Measurements from ENCODE around the gene BTN3A1. TPM values are rescaled to one million over a fixed set of nuclear protein-coding genes. Genes with fewer than 3 reads are reported as not detected.
"Not testable (repeated sequence)": the region's sequence is repeated elsewhere in the genome, so short reads cannot be mapped to it uniquely, and the experiment has no call there.

BTN3A1 gene
- total RNA-seq, 1 experiment from 2014 or later = 10.8 TPM

GRCh38 chr6:26440977-26441358 lies 38.9 kb downstream of the BTN3A1 start:
- DNase-seq (ENCODE audit: low read depth) = no peak

DNA sequence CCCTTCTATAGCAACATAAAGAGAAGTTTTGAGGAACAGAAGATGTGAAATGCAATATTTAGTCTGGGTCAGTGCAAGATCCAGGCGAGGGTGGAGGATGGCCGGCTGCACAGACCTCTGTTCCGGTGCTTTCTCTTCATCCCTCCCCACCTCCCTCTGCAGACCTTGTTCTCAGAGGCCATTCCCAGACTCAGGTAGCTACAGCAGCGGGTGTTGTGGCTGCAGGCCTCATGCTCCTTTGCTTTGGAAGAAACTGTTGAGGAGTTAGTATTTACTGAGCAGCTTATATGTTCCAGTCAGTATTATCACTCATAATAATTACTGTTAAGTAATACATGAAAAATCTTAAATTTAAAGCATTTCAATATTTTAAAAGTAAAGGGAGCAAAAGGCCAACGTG lies 39.9 kb downstream of the BTN3A1 start:
- DNase-seq (ENCODE audit: low read depth) = no peak

- DNase-seq (ENCODE audit: low read depth) = no peak
These were observed 44.0 kb downstream of the BTN3A1 start for GRCh38 chr6:26445934-26446667.

DNA sequence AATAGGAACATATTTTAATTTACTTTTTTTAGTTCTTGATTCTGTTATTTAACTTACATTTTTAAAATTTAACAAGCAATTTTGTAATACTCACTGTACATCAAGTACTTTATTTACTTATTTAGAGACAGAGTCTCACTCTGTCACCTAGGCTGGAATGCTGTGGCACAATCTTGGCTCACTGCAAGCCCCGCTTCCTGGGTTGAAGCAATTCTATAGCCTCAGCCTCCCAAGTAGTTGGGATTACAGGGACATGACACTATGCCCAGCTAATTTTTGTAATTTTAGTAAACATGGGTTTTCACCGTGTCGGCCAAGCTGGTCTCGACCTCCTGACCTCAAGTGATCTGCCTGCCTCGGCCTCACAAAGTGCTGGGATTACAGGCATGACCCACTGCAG lies 45.2 kb downstream of the BTN3A1 start:
- DNase-seq (ENCODE audit: low read depth) = no peak

GRCh38 chr6:26450240-26450639 lies 48.2 kb downstream of the BTN3A1 start:
- DNase-seq (ENCODE audit: low read depth) = no peak

DNA sequence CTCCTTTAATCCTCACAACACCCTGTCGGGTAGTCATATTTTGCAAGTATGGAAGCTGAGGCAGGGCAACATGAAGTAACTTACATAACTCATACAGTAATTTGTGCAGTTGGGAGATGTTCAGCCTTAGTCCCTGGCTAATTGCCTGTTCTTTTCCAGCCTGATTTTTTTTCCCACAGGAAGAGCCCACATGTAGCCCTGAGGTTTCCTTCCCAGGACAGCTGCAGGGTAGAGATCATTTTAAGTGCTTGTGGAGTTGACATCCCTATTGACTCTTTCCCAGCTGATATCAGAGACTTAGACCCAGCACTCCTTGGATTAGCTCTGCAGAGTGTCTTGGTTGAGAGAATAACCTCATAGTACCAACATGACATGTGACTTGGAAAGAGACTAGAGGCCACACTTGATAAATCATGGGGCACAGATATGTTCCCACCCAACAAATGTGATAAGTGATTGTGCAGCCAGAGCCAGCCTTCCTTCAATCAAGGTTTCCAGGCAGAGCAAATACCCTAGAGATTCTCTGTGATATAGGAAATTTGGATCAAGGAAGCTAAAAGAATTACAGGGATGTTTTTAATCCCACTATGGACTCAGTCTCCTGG lies 50.7 kb downstream of the BTN3A1 start:
- DNase-seq (ENCODE audit: low read depth) = peak; percentile 85

DNA sequence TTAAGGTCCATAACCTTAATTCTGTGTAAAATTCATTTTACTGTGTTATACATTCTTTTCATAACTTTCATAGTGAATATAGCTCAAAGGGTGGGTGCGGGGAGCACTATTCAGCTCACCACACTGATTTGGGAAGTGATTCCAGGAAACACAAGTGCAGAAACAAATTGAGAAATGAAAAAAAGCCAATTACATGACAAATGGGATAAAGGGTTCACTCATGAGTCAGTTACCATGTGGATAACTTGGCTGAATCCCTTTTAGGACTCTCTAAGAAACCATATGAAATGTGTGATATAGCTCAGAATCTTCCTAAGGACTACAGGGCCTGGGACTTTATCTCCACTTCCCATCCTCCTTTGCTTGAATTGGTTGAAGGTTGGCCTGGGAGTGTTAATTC lies 52.6 kb downstream of the BTN3A1 start:
- no peak for DNase-seq (ENCODE audit: low read depth)

- no peak for DNase-seq (ENCODE audit: low read depth)
These were observed 53.4 kb downstream of the BTN3A1 start for GRCh38 chr6:26455357-26455970.

DNA sequence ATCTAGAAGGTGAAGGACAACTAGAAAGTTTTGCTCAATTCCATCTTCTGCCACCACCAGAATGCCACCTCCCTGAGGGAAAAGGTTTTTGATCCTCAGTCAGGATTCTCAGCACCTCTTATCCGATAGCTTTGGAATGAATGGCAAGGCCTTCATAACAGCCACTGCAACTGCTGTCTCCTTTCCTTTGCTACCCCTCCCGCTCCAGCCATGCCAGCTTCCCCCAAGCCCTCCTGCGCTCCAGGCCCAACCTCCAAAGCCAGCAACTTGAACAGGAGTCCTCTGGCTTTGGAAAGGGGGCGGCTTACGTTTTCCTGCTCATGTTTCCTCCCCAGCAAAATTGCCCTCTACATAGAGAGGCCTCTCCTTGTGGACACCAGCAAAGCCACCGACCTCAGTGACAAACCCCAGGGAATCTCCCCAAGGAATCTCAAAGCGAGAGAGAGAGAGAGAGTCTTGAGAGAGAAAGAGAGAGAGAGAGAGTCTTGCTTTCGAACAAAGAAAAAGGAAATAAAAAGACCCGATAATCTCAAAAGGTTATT lies 55.3 kb downstream of the BTN3A1 start:
- no peak for DNase-seq (ENCODE audit: low read depth)

DNA sequence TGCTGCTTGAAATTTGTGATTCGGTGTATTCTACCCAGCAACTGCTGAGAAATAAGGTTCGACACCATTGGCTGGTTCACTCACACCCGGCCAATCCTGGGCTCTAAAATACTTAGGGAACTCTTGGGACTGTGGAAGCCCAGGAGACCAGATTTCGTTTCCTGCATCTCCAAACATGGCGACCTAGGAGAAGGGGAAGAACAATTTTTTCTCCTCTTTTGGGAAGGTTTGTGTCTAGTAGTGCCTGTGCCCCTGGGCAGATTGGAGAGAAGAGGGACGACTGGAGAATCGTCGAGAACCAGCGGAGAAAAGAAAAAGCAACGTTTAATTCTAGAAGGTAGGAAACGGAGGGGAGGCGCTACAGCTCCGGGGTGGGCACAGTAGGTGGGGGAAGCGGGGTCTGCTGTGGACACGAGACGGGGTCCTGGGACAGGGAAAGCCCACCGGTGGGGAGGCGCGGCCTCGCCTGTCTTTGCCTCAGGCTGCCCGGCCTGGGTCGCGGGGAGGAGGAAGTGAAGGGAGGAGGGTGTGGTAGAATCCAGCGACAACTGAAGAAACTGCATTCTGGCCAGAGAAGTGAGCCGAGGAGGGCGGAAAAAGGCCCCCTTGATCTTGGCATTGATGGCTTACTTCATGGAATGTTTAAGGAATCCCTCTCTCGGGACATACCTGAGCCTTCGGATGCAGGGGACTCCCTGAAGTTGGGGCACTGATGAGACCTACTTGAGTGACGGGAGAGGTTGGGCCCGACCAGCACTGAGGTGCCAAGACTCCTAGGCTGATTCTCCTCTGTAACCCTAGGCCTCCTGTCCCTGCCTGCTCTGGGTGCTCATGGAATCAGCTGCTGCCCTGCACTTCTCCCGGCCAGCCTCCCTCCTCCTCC lies 56.0 kb downstream of the BTN3A1 start, which contains the start of gene BTN2A1:
TSS of gene BTN2A1 (plus strand) at position 150 of the 883 bp plus-strand sequence. CDS start at position 832, 682 bp downstream.
- DNase-seq (ENCODE audit: low read depth) = peak; percentile 93

GRCh38 chr6:26459023-26459810 lies 57.1 kb downstream of the BTN3A1 start:
- DNase-seq (ENCODE audit: low read depth) = no peak

GRCh38 chr6:26461353-26461752 lies 59.3 kb downstream of the BTN3A1 start:
- not testable (repeated sequence) for DNase-seq (ENCODE audit: low read depth)

DNA sequence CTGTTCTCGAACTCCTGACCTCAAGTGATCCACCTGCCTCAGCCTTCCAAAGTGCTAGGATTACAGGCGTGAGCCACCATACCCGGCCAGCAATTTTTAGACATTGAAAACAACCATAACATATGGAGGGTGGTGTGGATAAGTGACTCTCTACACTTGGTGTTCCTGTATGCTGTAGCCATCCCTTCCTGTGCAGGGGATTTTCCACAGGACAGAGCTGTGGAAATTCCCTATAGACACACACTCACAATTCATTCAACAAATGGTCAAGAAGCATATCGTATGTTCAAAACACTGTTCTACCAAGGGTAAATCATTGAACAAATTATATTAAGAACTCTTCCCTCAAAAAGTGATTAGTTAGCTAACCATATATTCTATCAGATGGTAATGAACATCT lies 61.9 kb downstream of the BTN3A1 start:
- DNase-seq (ENCODE audit: low read depth) = no peak

- DNase-seq (ENCODE audit: low read depth) = no peak
These were observed 62.5 kb downstream of the BTN3A1 start for GRCh38 chr6:26464416-26465131.

Other genes with a start within 250 kb of the BTN3A1 start
- 14.4 and 29.7 TPM in 2 replicates for gene BTN3A2, start 37.1 kb upstream of the BTN3A1 start, total RNA-seq (2014; rRNA removed)
- gene BTN2A2, start 19.2 kb upstream of the BTN3A1 start, total RNA-seq (2014; rRNA removed) = 4.5 and 7.5 TPM in 2 replicates
- gene BTN3A3, start 38.2 kb downstream of the BTN3A1 start, total RNA-seq (2014; rRNA removed) = 9.8 and 12.2 TPM in 2 replicates
- 21.3 and 22.9 TPM in 2 replicates for gene BTN2A1, start 55.7 kb downstream of the BTN3A1 start, total RNA-seq (2014; rRNA removed)
- not detected in 2 replicates for gene BTN1A1, start 98.0 kb downstream of the BTN3A1 start, total RNA-seq (2014; rRNA removed)
- gene HMGN4, start 136.1 kb downstream of the BTN3A1 start, total RNA-seq (2014; rRNA removed) = 72.8 and 96.6 TPM in 2 replicates
- gene ABT1, start 194.7 kb downstream of the BTN3A1 start, total RNA-seq (2014; rRNA removed) = 16.7 and 20.6 TPM in 2 replicates